ENCODE results near the gene DOCK8.
"Not testable (repeated sequence)": the region's sequence is repeated elsewhere in the genome, so short reads cannot be mapped to it uniquely, and the experiment has no call there.

Gene DOCK8

DNA sequence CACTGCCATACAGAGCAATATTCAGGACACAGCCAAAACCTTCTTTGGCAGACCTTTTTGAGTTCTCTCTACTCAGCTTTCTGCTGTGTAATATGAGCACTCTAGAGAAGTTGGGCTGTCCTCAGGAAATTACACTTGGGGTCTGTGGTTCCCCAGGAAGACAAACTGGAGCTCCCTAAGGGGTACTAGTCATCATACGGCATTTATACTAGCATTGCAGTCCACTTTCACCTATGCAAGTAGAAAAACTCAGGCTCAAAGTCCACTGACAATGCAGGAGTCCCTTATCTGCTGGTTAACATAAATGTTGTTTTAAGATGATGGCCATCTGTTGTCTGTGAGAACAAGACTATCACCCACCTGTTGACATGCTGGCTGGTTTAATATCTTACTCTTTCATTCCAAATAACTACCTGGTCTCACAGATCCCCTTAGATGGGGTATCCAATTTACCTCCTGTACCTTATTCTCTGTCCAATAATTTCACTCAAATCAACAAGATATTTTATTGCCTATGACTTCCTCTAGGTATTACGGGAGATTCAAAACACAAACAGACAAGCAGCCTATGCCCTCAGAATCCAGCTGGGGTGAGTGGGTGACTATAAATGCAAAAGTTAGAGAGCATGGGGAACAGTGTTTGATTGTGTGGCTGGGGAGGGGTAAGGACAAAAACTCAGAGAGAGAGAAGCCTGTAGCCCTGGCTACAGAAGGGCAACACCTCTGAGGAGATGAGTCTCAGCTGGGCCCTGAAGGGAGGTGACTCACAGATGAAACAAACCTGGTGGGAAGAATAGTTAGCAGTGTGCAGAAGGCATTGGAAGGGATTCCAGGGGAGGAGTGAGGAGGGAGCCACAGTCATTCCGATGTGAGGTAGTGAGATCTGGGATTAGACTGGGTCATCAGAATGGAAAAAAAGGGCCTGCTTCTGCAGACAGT lies 10.2 kb downstream of the DOCK8 start:
- DNase-seq (ENCODE audit: low read depth in 2 of 2), result no peak

DNA sequence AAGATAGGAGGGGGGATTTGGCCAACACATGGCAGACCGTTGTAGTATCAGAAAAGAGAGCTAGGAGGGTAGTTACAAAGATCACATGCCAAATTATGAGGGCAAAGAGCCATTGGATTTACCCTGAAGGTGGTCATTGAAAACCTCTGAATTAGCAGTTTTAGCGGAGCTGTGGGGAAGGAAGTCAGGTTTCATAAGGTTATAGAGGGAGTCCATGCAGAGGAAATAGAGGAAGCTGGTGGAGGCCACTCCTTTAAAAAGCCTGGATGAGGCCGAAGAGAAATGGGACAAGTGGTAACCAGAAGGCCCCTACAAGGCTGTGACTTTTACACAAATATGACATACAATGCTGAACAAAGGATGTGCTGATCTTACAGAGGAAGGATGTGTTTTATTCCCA lies 13.2 kb downstream of the DOCK8 start:
- DNase-seq (ENCODE audit: low read depth in 2 of 2), result no peak

DNA sequence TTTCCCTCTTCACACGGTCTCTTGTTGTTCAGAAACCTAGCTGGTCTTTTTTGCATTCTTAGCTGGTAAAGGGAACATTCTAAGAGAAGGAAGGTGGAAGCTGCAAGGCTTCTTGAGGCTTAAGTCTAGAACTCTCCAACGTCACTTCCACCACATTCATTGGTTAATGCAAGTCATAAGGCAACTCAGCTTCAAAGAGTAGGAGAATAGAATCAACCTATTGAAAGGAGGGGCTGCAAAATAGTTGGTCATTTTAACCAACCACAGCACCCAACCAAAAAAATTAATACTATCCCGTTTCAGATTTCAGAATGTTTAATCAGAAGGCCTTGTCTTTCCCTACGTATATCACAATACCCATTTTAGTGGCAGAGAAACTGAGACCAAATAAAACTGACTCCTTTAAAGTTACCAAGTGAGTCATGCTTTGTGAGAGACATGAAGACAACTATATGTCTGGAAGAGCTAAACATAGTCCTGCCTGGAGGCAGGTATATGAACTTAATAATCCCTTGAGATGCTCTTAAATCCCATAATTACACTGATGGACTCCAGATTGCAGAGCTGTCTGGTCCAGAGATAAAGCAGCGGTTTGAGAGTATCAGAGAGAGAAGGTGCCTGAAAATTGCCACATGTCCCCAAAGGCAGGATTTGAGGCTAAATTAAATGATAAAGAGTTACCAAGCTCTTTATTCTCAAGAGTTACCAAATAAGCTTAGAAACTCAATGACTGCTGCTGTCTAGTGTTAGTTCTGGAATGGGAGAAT lies 14.4 kb downstream of the DOCK8 start:
- no peak for DNase-seq (ENCODE audit: low read depth in 2 of 2)

- not testable (repeated sequence) for DNase-seq (ENCODE audit: low read depth in 2 of 2)
Measured at GRCh38 chr9:231625-232024, 17.0 kb downstream of the DOCK8 start.

- not testable (repeated sequence) for DNase-seq (ENCODE audit: low read depth in 2 of 2)
Measured at GRCh38 chr9:233708-234107, 19.0 kb downstream of the DOCK8 start.

DNA sequence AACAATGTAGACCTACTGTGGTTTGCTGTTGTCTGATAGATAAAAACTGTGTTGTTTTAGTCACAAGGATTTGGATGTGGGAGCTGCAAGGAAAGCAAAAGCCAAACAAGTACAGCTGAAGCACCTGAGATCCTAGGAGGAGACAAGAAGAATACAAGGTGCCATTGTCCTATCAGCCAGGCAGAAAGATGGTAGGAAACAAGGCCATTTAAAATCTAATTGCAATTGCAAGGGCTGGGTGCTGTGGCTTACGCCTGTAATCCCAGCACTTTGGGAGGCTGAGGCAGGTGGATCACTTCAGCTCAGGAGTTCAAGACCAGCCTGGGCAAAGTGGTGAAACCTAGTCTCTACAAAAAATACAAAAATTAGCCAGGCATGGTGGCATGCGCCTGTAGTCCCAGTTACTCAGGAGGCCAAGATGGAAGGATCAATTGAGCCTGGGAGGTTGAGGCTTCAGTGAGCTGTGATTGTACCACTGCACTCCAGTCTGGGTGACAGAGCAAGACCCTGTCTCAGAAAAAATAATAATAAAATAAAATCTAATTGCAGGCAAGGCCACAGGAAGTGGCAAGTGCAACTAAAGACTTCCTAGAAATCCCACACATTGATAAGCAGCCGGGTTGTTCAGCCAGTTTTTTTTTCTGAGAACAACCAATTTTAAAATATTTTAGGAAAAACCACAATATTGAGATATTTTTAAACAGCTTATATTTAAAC lies 22.6 kb downstream of the DOCK8 start:
- no peak for DNase-seq (ENCODE audit: low read depth in 2 of 2)

GRCh38 chr9:237858-238345 lies 23.2 kb downstream of the DOCK8 start:
- DNase-seq (ENCODE audit: low read depth in 2 of 2), result no peak

DNA sequence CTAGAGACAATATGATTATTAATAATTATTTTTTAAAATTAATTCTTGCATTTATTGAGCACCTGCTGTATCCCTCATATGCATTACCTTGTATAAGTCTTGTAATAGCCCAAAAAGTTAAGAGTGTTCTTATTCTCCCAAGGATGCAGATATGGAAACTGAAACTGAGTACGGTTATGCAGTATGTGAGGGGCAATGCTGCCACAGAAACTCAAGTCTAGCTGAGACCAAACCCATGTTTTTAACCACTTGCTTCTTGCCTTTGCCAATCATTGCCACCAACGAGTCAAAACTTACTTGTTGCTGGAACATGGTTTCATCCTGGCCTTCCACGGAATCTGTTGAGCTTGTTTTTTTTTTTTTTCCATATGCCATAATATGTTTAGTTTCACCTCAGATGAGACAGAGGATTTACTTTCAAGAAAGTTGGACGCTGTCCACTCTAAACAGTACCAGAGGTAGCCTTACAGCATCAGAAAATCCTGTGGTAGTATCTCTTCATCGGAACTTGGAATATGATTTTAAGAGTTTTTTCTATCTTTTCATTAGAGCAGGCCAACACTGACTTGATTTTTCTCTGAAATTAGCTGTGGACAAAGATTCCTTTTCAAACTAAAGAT lies 27.9 kb downstream of the DOCK8 start:
- DNase-seq (ENCODE audit: low read depth in 2 of 2), result no peak

- no peak for DNase-seq (ENCODE audit: low read depth in 2 of 2)
Measured at GRCh38 chr9:248278-248961, 33.8 kb downstream of the DOCK8 start.

- no peak for DNase-seq (ENCODE audit: low read depth in 2 of 2)
Measured at GRCh38 chr9:249025-249424, 34.4 kb downstream of the DOCK8 start.

GRCh38 chr9:250039-250438 lies 35.4 kb downstream of the DOCK8 start:
- no peak for DNase-seq (ENCODE audit: low read depth in 2 of 2)

GRCh38 chr9:250625-251024 lies 36.0 kb downstream of the DOCK8 start:
- no peak for DNase-seq (ENCODE audit: low read depth in 2 of 2)

GRCh38 chr9:251398-251797 lies 36.7 kb downstream of the DOCK8 start:
- DNase-seq (ENCODE audit: low read depth in 2 of 2), result no peak

GRCh38 chr9:253539-253938 lies 38.9 kb downstream of the DOCK8 start:
- no peak for DNase-seq (ENCODE audit: low read depth in 2 of 2)

DNA sequence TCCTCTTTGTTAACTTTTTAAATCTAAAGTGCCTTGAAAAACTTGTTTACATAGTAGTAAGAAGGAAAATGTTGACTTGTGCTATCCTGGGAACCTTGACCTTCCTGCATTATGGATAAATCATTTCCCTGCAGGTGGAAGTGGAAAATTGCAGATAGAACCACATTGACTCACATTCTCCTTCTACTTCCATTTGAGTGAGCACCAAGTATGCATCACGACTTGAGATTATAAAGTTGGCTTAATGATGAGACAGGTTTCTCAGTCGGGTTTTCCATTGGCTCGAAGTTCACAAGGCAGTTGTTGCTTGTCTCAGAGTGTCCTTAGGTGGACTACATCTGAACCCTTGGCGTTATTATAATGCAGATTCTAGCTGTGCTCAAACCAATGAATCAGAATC lies 39.9 kb downstream of the DOCK8 start:
- no peak for DNase-seq (ENCODE audit: low read depth in 2 of 2)

GRCh38 chr9:257957-258356 lies 43.3 kb downstream of the DOCK8 start:
- no peak for DNase-seq (ENCODE audit: low read depth in 2 of 2)

DNA sequence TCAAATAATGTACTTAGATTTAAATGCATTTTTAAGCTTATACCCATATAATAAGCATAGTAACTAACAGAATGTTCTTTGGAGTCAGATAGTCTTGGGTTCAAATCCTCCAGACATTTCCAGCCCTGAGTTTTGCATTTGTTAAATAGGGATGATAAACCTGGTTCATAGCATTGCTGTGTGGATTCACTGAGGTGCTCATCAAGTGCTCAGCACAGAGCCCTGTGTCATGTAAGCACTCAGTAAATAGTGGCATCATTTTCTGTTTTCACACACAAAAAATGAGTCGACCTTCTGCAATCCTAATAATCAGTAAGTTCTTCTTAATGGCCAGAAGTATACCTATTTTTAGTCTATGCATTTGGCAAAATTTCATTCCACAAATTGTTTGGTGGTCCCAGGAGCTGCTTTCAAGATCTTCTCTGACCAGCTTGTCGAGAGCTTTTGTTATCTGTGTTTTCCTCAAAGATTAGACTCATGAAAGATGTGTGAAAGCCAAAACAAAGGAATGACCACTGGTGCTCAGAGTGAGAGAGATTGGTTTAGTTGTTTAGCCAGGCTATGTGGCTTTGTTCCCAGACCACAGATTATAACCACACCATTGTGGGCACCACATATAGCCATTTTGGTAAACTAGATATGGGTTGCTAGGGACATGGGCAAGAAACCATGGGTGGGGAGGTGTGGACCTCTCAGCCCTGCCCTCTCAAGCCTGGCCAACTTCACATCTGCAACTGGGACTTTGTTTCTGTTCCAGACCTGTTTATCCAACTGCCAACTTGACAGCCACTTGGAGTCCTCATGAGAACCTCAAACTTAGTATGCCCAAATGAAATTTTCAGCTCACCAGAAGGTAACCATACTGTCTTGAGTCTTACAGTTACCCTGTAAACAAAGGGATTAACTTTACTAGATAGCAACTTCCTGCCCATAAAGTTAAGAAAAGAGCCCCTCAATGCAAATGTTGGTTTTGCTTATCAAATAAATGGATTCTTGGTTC lies 45.0 kb downstream of the DOCK8 start:
- DNase-seq (ENCODE audit: low read depth in 2 of 2), result no peak

GRCh38 chr9:264231-264630 lies 49.6 kb downstream of the DOCK8 start:
- DNase-seq (ENCODE audit: low read depth in 2 of 2), result no peak

GRCh38 chr9:265209-265870 lies 50.7 kb downstream of the DOCK8 start:
- no peak for DNase-seq (ENCODE audit: low read depth in 2 of 2)

Data from stimulated activated CD4-positive, alpha-beta T cell treated with anti-CD3 and anti-CD28 coated beads, Interleukin-4, amount 100 ng/mL, for 48 hours (primary cell).